RWPE1 (cell line): ENCODE results near the gene FAM151B.

Experiments used
- CTCF ChIA-PET: fragments of 350-600 bp; sonication (Branson Sonifier 250); formaldehyde crosslinking; extraction: SDS; loops from one replicate; lab custom pipeline; 2021; lab: Yijun Ruan, JAX
- POLR2A ChIA-PET: fragments of 400-600 bp; formaldehyde crosslinking; extraction: SDS; loops from one replicate; lab custom pipeline; 2020; ENCODE audit warnings: antibody characterized with exemption; ENCODE audit not compliant: low non-redundant PET; lab: Yijun Ruan, JAX
- DNase-seq: peaks from one replicate; pipeline ENCODE4 v3.0.0; 2012; ENCODE audit warnings: low spot score
- H3K27ac ChIP-seq: fragments of 450-650 bp; 2 replicates; pipeline ENCODE4 v1.5.1; 2017
- TF ChIP-seq, protein P1 (sequence below): fragments of 450-650 bp; conservative IDR thresholded peaks from 2 replicates; pipeline ENCODE4 v1.5.1; 2017; ENCODE audit warnings: low read depth, mild to moderate bottlenecking

Gene FAM151B

DNA sequence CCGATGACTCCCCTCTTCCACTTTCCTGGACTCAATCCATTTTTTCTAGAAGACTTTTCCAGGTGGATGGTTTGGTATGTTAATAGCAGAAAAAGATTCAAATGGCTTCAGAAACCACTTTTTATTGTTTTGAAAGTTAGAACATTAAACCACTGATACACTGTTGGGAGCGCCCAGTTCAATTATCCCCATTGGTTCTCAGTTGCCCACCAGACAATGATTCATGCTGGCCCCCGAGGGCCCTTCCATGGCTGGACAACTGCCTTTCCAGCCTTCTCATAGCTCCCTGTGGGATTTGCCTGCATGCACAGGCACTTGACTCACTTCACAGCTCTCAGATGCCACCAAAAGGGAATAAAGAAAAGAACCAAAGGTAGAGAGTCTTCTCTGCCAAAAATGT is 103.5 kb downstream of the FAM151B start:
- TF ChIP-seq, protein P1, sequence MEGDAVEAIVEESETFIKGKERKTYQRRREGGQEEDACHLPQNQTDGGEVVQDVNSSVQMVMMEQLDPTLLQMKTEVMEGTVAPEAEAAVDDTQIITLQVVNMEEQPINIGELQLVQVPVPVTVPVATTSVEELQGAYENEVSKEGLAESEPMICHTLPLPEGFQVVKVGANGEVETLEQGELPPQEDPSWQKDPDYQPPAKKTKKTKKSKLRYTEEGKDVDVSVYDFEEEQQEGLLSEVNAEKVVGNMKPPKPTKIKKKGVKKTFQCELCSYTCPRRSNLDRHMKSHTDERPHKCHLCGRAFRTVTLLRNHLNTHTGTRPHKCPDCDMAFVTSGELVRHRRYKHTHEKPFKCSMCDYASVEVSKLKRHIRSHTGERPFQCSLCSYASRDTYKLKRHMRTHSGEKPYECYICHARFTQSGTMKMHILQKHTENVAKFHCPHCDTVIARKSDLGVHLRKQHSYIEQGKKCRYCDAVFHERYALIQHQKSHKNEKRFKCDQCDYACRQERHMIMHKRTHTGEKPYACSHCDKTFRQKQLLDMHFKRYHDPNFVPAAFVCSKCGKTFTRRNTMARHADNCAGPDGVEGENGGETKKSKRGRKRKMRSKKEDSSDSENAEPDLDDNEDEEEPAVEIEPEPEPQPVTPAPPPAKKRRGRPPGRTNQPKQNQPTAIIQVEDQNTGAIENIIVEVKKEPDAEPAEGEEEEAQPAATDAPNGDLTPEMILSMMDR: no peak
- POLR2A ChIA-PET: no interaction called here
- CTCF ChIA-PET: no interaction called here
- H3K27ac ChIP-seq: no peak overlapping the region
- no peak for DNase-seq

DNA sequence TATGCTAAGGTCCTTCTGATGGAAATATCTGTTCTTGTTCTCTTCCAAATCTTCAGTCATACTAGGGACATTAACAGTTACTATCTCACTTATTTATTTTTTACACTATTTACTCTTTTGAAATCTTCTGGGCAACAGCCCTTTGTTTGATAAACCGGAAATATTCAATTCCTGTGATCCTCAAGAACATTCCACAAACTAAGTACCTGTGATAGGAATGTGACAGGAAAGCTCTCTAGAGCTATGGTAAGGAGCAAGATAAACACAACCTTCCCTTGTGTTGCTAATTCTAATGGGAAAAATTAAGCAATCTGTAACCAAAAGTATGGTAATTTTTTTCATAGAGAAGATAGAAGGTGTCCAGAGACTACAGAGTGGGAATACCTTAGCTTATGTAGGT is 104.2 kb downstream of the FAM151B start:
- TF ChIP-seq, protein P1: no peak
- no peak overlapping the region for H3K27ac ChIP-seq
- CTCF ChIA-PET: no interaction called here
- no peak for DNase-seq
- POLR2A ChIA-PET: no interaction called here
